Smooth muscle cell (in vitro differentiated cells): ENCODE measurements around the gene PANX2. TPM values are rescaled to one million over a fixed set of nuclear protein-coding genes. Genes with fewer than 3 reads are reported as not detected.

Experiments
- DNase-seq: peaks from one replicate; lab custom pipeline; 2025; ENCODE audit not compliant: unreplicated experiment; lab: John Stamatoyannopoulos, UW
- H2AFZ ChIP-seq: fragments of 200-600 bp; sonication (generic); 2 replicates; pipeline ENCODE4 v1.6.0; 2016; ENCODE audit warnings: antibody characterized with exemption, low read depth, mild to moderate bottlenecking
- H3F3A ChIP-seq: fragments of 200-600 bp; sonication (generic); 2 replicates; pipeline ENCODE4 v1.6.0; 2017; ENCODE audit warnings: antibody characterized with exemption, low read depth
- H3K27ac ChIP-seq: fragments of 200-600 bp; sonication (generic); 2 replicates; pipeline ENCODE4 v1.5.1; 2016; ENCODE audit warnings: low read depth, mild to moderate bottlenecking
- H3K27me3 ChIP-seq: fragments of 200-600 bp; sonication (generic); 2 replicates; pipeline ENCODE4 v1.6.1; 2016; ENCODE audit warnings: low read depth, mild to moderate bottlenecking
- H3K36me3 ChIP-seq: fragments of 200-600 bp; sonication (generic); 2 replicates; pipeline ENCODE4 v1.5.1; 2016; ENCODE audit warnings: low read depth
- H3K4me1 ChIP-seq: fragments of 200-600 bp; sonication (generic); 2 replicates; pipeline ENCODE4 v1.5.1; 2016; ENCODE audit warnings: low read depth
- H3K4me2 ChIP-seq: fragments of 200-600 bp; sonication (generic); 2 replicates; pipeline ENCODE4 v1.6.0; 2016; ENCODE audit warnings: mild to moderate bottlenecking
- H3K4me3 ChIP-seq: fragments of 200-600 bp; sonication (generic); 2 replicates; pipeline ENCODE4 v1.5.1; 2016; ENCODE audit warnings: mild to moderate bottlenecking
- H3K79me2 ChIP-seq: fragments of 200-600 bp; sonication (generic); 2 replicates; pipeline ENCODE4 v1.6.0; 2016; ENCODE audit warnings: low read depth, mild to moderate bottlenecking
- H3K9ac ChIP-seq: fragments of 200-600 bp; sonication (generic); 2 replicates; pipeline ENCODE4 v1.6.0; 2016; ENCODE audit warnings: low read depth
- H3K9me3 ChIP-seq: fragments of 200-600 bp; sonication (generic); replicated peaks from 2 replicates; pipeline ENCODE4 v1.5.1; 2016; ENCODE audit warnings: low read depth
- H4K20me1 ChIP-seq: fragments of 200-600 bp; sonication (generic); 2 replicates; pipeline ENCODE4 v1.6.0; 2016; ENCODE audit warnings: low read depth
- CTCF ChIP-seq: fragments of 200-600 bp; sonication (generic); IDR thresholded peaks from 2 replicates; pipeline ENCODE4 v1.5.1; 2017; ENCODE audit warnings: borderline replicate concordance, mild to moderate bottlenecking, antibody characterized with exemption; ENCODE audit not compliant: insufficient read depth, poor library complexity, severe bottlenecking
- WGBS: methylation state at CpG from one replicate; pipeline ENCODE4 v1.1.7; 2016; ENCODE audit warnings: low lambda C conversion rate; 5-methylcytosine and 5-hydroxymethylcytosine counted together
- polyA plus RNA-seq: library from polyadenylated mRNA; unstranded; fragments of >200 nt; fragmentation: Nextera tagmentation; extraction: Ambion mirVana; gene quantifications from 2 replicates; pipeline ENCODE4 v1.2.1, GENCODE V29; 2016
- total RNA-seq: library from RNA; depleted of rRNA; stranded (reverse); fragments of >200 nt; gene quantifications from 2 replicates; pipeline ENCODE4 v1.2.3, GENCODE V29; 2014

The PANX2 gene
- total and polyA plus RNA-seq, 2 experiments from 2014 or later: 2.9 to 5.1 TPM

- Histone ChIP-seq H3K27ac (no peak overlapping the region), H3F3A (no peaks in the 10 kb centered on the region), H4K20me1 (no peaks in the 10 kb centered on the region), H3K36me3 (no peaks in the 10 kb centered on the region), H3K9ac (no peak overlapping the region), H3K4me1 (no peaks in the 10 kb centered on the region), H3K4me2 (no peak overlapping the region), H3K4me3 (no peak overlapping the region), H3K27me3 (no peaks in the 10 kb centered on the region), H2AFZ (no peak overlapping the region), H3K9me3 (no peaks in the 10 kb centered on the region), H3K79me2 (no peaks in the 10 kb centered on the region)
- WGBS: 93% methylated on average over 50 of the region's 64 CpGs
- TF ChIP-seq CTCF: no peak
- DNase-seq: no peak
Observed at GRCh38 chr22:50178871-50179869, 8.6 kb downstream of the PANX2 start.

GRCh38 chr22:50179937-50180726 is 9.6 kb downstream of the PANX2 start:
- no peaks in the 10 kb centered on the region for H3K27me3 ChIP-seq
- TF ChIP-seq CTCF: no peak
- H3K9ac ChIP-seq: no peak overlapping the region
- no peaks in the 10 kb centered on the region for H3K4me1 ChIP-seq
- no peak overlapping the region for H2AFZ ChIP-seq
- no peak overlapping the region for H3K4me2 ChIP-seq
- no peaks in the 10 kb centered on the region for H4K20me1 ChIP-seq
- no peak overlapping the region for H3K4me3 ChIP-seq
- no peaks in the 10 kb centered on the region for H3K9me3 ChIP-seq
- no peaks in the 10 kb centered on the region for H3K79me2 ChIP-seq
- DNase-seq: no peak
- WGBS: 97% methylated on average over 39 of the region's 39 CpGs
- H3K27ac ChIP-seq: no peak overlapping the region
- H3K36me3 ChIP-seq: no peaks in the 10 kb centered on the region
- no peaks in the 10 kb centered on the region for H3F3A ChIP-seq

- H3K4me1 ChIP-seq: no peaks in the 10 kb centered on the region
- no peaks in the 10 kb centered on the region for H3K36me3 ChIP-seq
- no peak overlapping the region for H3K9ac ChIP-seq
- 97% methylated on average over 26 of the region's 27 CpGs for WGBS
- no peaks in the 10 kb centered on the region for H3K9me3 ChIP-seq
- H3K27ac ChIP-seq: no peak overlapping the region
- TF ChIP-seq CTCF: no peak
- no peak overlapping the region for H2AFZ ChIP-seq
- H3K4me3 ChIP-seq: no peak overlapping the region
- no peaks in the 10 kb centered on the region for H4K20me1 ChIP-seq
- H3K79me2 ChIP-seq: peaks cover under 1% of the 10 kb centered on the region
- H3K4me2 ChIP-seq: no peak overlapping the region
- DNase-seq: no peak
- no peaks in the 10 kb centered on the region for H3K27me3 ChIP-seq
- no peaks in the 10 kb centered on the region for H3F3A ChIP-seq
Observed at GRCh38 chr22:50180727-50181521, 10.4 kb downstream of the PANX2 start.
